AG08395 (cell line): ENCODE results near the gene HLA-B.

Source experiments
- DNase-seq: peaks from one replicate; pipeline ENCODE4 v3.0.0; 2012; ENCODE audit warnings: mixed read lengths, low spot score

The HLA-B gene

GRCh38 chr6:31352683-31353383, 4.1 kb downstream of the HLA-B start:
- no peak for DNase-seq

- no peak for DNase-seq
These were observed 4.7 kb downstream of the HLA-B start for GRCh38 chr6:31352310-31352682.

- no peak for DNase-seq
These were observed 5.3 kb downstream of the HLA-B start for GRCh38 chr6:31351401-31352309.

- no peak for DNase-seq
These were observed 6.0 kb downstream of the HLA-B start for GRCh38 chr6:31351033-31351380.

GRCh38 chr6:31350196-31351032, 6.6 kb downstream of the HLA-B start:
- no peak for DNase-seq

GRCh38 chr6:31349301-31349700, 7.7 kb downstream of the HLA-B start:
- DNase-seq: no peak

GRCh38 chr6:31345026-31345730, 11.8 kb downstream of the HLA-B start:
- DNase-seq: no peak

- no peak for DNase-seq
These were observed 16.8 kb downstream of the HLA-B start for GRCh38 chr6:31340228-31340627.

- no peak for DNase-seq
These were observed 17.8 kb downstream of the HLA-B start for GRCh38 chr6:31339210-31339609.

GRCh38 chr6:31336896-31337496, 20.0 kb downstream of the HLA-B start:
- DNase-seq: no peak

- DNase-seq: no peak
These were observed 24.1 kb downstream of the HLA-B start for GRCh38 chr6:31332637-31333602.

- DNase-seq: no peak
These were observed 28.5 kb downstream of the HLA-B start for GRCh38 chr6:31328355-31328960.

- no peak for DNase-seq
These were observed 35.2 kb downstream of the HLA-B start for GRCh38 chr6:31321820-31322219.

GRCh38 chr6:31321005-31321707, 35.8 kb downstream of the HLA-B start:
- DNase-seq: no peak

- no peak for DNase-seq
These were observed 39.9 kb downstream of the HLA-B start for GRCh38 chr6:31317036-31317435.

GRCh38 chr6:31309641-31310040, 47.3 kb downstream of the HLA-B start:
- DNase-seq: no peak

GRCh38 chr6:31308845-31309175, 48.2 kb downstream of the HLA-B start:
- no peak for DNase-seq

- DNase-seq: peak; percentile 6
These were observed 48.7 kb downstream of the HLA-B start for GRCh38 chr6:31308050-31308844.

- DNase-seq: no peak
These were observed 49.3 kb downstream of the HLA-B start for GRCh38 chr6:31307669-31308049.
